ENCODE measurements around the gene ALDH9A1.
"Not testable (repeated sequence)": the region's sequence is repeated elsewhere in the genome, so short reads cannot be mapped to it uniquely, and the experiment has no call there.

ALDH9A1 gene

DNA sequence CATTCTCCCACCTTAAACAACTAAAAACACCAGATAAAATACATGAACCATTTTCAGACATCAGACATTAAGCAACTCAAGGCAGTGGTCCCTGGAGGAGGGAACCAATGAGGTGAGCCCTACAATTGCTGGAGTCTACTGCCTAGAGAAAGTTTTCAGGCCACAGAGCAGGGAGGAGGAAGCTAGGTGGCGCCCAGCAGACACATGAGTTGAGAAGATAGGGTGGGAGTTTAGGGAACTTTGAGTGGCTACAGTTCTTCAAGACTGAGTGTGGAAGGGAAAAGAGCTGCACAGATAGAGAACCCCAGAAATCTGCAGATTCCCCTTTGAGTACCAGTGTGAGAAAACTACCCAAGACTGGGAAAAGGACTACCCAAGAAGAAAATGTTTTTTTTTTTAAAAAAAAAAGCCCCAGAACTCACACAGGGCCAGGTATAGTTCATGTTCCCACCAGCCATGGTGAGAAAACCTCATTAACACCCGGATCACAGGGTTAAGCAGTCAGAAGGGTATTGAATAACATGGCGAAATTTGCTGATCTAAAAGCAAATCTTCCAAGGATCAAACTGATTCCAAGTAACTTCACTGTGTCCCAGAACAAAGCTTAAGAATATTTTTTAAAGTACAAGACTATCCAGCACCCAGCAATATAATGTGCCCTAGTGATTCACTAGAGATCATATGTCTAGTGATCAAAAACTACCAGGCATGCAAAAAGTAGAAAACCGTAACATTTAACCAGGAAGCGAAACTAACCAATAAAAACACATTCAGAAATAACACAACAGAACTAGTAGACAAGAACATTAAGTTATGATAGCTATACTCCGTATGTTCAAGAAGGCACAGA, 12.0 kb downstream of the ALDH9A1 start:
- no peak overlapping the region for H3K4me3 ChIP-seq (ENCODE audit: low read depth, low read length)
- TF ChIP-seq, protein P1, sequence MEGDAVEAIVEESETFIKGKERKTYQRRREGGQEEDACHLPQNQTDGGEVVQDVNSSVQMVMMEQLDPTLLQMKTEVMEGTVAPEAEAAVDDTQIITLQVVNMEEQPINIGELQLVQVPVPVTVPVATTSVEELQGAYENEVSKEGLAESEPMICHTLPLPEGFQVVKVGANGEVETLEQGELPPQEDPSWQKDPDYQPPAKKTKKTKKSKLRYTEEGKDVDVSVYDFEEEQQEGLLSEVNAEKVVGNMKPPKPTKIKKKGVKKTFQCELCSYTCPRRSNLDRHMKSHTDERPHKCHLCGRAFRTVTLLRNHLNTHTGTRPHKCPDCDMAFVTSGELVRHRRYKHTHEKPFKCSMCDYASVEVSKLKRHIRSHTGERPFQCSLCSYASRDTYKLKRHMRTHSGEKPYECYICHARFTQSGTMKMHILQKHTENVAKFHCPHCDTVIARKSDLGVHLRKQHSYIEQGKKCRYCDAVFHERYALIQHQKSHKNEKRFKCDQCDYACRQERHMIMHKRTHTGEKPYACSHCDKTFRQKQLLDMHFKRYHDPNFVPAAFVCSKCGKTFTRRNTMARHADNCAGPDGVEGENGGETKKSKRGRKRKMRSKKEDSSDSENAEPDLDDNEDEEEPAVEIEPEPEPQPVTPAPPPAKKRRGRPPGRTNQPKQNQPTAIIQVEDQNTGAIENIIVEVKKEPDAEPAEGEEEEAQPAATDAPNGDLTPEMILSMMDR (IDR thresholded peaks at IDR 0.05; ENCODE audit: control insufficient read depth, extremely low read depth, insufficient read depth) = 0 out of 2 replicates have a peak, but pooled peaks have one; percentile 10
- no peak for DNase-seq (ENCODE audit: low read depth)

DNA sequence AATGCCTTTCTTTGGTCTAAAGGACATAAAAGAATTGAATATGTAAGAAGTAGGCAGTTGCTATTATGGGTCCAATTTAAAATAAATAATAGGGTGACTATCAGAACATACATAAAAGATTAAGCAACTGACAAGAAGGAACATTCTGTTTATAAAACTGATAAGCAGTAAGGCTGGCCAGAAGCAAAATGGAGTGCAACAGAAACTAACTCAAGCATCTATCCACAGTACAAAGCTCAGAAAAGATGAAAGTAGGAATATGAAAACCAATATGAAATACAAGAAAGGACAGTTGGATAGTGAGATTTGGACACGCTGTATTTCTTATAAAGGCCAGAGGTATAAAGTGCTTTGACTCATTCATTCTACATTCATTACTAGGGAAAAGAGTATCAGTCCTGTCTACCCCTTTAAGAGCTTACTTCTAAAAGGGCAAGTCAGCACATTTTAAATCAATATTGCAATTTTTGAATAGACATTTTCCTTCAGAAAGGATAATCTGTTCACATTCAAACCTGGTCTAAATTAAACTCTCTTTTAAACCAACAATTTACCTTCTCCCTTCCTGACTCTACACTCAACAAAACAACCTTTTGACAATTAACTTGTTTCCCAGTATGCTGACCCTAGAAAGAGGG, 14.4 kb downstream of the ALDH9A1 start:
- TF ChIP-seq, protein P1 (IDR thresholded peaks at IDR 0.05; ENCODE audit: control insufficient read depth, extremely low read depth, insufficient read depth) = no peak
- no peak overlapping the region for H3K4me3 ChIP-seq (ENCODE audit: low read depth, low read length)
- DNase-seq (ENCODE audit: low read depth) = no peak

DNA sequence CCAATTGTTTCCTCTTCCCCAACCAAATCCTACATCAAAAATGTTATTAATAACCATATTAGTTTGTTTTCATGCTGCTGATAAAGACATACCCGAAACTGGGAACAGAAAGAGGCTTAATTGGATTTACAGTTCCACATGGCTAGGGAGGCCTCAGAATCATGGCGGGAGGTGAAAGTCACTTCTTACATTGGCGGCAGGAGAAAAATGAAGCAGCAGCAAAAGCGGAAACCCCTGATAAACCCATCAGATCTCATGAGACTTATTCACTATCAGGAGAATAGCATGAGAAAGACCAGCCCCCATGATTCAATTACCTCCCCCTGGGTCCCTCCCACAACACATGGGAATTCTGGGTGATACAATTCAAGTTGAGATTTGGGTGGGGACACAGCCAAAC, 17.6 kb downstream of the ALDH9A1 start:
- H3K4me3 ChIP-seq (ENCODE audit: low read depth, low read length); DNase-seq (ENCODE audit: low read depth): not testable (repeated sequence)

DNA sequence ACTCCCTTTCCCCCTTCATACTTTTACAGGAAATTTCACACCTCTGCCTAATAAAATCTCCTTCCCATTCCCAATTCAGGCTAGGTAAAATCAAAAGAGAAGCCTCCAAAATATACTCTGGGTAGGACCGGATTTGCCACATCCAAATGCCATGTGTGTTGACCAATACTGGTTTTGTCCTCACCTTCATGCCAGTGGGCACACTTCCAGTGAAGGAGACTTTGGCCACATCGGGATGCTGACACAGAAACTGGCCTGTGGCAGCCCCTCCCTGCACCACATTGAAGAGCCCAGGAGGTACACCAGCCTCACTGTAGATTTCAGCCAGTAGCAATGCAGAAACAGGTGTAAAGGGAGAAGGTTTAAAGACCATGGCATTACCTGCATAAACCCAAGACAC, 18.1 kb downstream of the ALDH9A1 start:
- TF ChIP-seq, protein P1 (IDR thresholded peaks at IDR 0.05; ENCODE audit: control insufficient read depth, extremely low read depth, insufficient read depth) = no peak
- no peak for DNase-seq (ENCODE audit: low read depth)
- H3K4me3 ChIP-seq (ENCODE audit: low read depth, low read length) = no peak overlapping the region

DNA sequence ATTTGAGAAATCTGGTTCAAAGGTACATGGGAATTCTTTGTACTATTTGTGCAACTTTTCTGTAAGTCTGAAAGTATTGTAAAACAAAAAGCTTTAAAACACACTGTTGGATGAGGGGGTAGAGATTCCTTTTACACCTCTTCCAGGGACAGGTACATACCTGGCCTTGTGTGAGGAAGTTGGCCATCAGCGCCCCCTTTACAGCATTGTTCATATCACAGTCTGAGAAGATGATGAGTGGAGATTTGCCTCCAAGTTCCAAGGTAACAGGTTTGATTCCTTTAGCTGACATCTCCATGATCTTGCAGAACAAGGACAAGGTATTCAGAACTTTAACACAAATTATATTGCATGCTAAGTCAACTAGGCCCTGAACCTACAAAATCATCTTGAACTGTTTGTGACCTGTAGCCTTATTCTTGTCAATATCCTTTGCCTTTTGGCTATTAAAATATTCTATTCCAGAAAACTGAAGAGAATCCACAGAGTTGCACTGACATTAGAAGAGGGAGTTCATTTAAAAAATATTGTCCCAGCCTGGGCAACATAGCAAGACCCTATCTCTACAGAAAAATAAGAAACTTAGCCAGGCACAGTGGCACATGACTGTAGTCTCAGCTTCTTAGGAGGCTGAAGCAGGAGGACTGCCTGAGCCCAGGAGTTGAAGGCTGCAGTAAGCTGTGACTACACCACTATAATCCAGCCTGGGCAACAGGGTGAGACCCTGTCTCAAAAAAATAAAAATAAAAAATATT, 18.9 kb downstream of the ALDH9A1 start:
- TF ChIP-seq, protein P1 (IDR thresholded peaks at IDR 0.05; ENCODE audit: control insufficient read depth, extremely low read depth, insufficient read depth) = no peak
- no peak overlapping the region for H3K4me3 ChIP-seq (ENCODE audit: low read depth, low read length)
- DNase-seq (ENCODE audit: low read depth) = no peak

DNA sequence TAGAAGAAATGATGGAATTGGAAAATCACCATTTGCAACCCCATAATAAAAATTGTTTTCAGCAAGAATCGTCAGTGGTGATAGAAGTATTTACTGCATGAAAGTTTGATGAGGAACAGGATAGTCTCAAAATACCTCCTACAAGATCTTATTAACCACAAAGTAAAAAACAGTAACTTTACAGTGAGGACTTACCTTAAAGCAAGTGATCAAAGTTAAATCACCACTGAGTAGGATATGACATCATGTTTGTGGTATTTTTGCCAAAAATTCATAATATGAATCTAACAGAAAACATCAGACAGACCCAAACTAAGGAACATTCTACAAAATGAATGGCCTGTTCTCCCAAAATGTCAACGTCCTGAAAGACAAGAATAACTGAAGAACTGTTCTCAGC, 19.9 kb downstream of the ALDH9A1 start:
- no peak for DNase-seq (ENCODE audit: low read depth)
- TF ChIP-seq, protein P1 (IDR thresholded peaks at IDR 0.05; ENCODE audit: control insufficient read depth, extremely low read depth, insufficient read depth) = no peak
- H3K4me3 ChIP-seq (ENCODE audit: low read depth, low read length) = no peak overlapping the region

DNA sequence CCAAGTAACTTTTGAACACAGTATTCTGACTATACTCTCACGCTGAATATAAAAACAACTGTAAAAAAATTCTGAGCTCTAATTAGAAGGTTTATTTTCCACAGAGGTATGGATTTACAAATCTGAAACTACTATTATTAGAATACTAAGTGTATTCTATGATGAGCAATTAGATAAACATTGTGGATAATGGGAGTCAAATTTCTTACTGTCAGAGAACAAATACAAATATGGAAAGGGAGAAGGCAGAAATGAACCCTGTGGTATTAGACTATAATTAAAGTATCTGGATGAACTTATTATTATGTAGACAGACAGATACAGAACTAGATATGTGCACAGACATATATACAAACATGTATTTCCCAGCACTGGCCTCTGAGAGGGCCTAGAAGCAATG, 22.6 kb downstream of the ALDH9A1 start:
- H3K4me3 ChIP-seq (ENCODE audit: low read depth, low read length) = no peak overlapping the region
- TF ChIP-seq, protein P1 (IDR thresholded peaks at IDR 0.05; ENCODE audit: control insufficient read depth, extremely low read depth, insufficient read depth) = no peak
- DNase-seq (ENCODE audit: low read depth) = no peak
